Ishikawa (cell line): ENCODE data around the gene KIAA1671.

ENCODE experiments used
- CEBPB ChIP-seq: IDR thresholded peaks from 2 replicates; pipeline ENCODE4 v1.6.1; 2012
- CREB1 ChIP-seq: IDR thresholded peaks from 2 replicates; pipeline ENCODE4 v1.6.1; 2012; ENCODE audit warnings: low read depth
- EGR1 ChIP-seq: IDR thresholded peaks from 2 replicates; pipeline ENCODE4 v1.6.1; 2012
- EP300 ChIP-seq: IDR thresholded peaks from 2 replicates; pipeline ENCODE4 v1.6.1; 2012; ENCODE audit warnings: borderline replicate concordance
- FOXM1 ChIP-seq: IDR thresholded peaks from 2 replicates; pipeline ENCODE4 v1.6.1; 2012; ENCODE audit warnings: low read depth, borderline replicate concordance
- MAX ChIP-seq: IDR thresholded peaks from 2 replicates; pipeline ENCODE4 v1.6.1; 2012
- NFIC ChIP-seq: IDR thresholded peaks from 2 replicates; pipeline ENCODE4 v1.6.1; 2012
- RAD21 ChIP-seq: IDR thresholded peaks from 2 replicates; pipeline ENCODE4 v1.6.1; 2012; ENCODE audit warnings: low read depth
- REST ChIP-seq: IDR thresholded peaks from 2 replicates; pipeline ENCODE4 v1.6.1; 2012; ENCODE audit warnings: low read depth, mild to moderate bottlenecking
- TAF1 ChIP-seq: IDR thresholded peaks from 2 replicates; pipeline ENCODE4 v1.6.1; 2012; ENCODE audit warnings: low read depth, mild to moderate bottlenecking
- TCF12 ChIP-seq: IDR thresholded peaks from 2 replicates; pipeline ENCODE4 v1.6.1; 2012; ENCODE audit warnings: low read depth
- TEAD4 ChIP-seq: IDR thresholded peaks from 2 replicates; pipeline ENCODE4 v1.6.1; 2012
- YY1 ChIP-seq: IDR thresholded peaks from 2 replicates; pipeline ENCODE4 v1.6.1; 2012; ENCODE audit warnings: low read depth
- ZBTB7A ChIP-seq: IDR thresholded peaks from 2 replicates; pipeline ENCODE4 v1.6.1; 2012; ENCODE audit warnings: low read depth
- TF ChIP-seq, protein P1 (sequence below): IDR thresholded peaks from 2 replicates; pipeline ENCODE4 v1.6.1; 2012

The KIAA1671 gene

DNA sequence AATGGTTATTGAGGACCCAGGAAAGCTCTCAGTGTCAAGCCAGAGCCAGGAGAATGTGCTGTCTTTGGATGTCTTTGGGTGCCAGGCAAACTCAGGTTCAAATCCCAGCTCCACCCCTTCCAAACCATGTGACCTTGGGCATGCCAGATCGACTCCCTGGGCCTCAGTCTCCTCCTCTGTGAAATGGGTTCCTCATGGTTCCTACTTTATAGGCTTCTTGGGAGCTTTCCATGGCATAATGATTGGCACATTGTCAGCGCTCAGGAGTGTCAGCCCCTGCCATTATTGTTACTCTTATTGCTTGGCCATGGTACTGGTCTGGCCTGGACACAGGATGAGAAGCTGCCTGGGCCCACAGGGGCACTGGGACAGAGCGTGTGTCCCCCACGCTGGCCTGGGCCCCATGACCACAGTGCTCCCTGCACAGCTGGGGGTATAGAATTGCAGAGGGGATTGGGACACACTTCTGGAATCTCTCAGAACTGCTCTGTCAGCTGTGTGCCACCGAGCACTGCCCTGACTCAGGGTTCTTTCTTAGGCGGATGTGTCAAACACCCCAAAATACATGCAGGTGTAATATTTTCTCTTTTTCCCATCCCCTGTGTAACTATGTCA, 209.5 kb downstream of the KIAA1671 start:
- TF ChIP-seq YY1 = no peak
- TF ChIP-seq REST = no peak
- TF ChIP-seq TEAD4 = no peak
- TF ChIP-seq FOXM1 = no peak
- no peak for TF ChIP-seq NFIC
- no peak for TF ChIP-seq TAF1
- no peak for TF ChIP-seq TCF12
- no peak for TF ChIP-seq CEBPB
- no peak for TF ChIP-seq ZBTB7A
- no peak for TF ChIP-seq MAX
- TF ChIP-seq EGR1 = no peak
- no peak for TF ChIP-seq CREB1
- TF ChIP-seq, protein P1, sequence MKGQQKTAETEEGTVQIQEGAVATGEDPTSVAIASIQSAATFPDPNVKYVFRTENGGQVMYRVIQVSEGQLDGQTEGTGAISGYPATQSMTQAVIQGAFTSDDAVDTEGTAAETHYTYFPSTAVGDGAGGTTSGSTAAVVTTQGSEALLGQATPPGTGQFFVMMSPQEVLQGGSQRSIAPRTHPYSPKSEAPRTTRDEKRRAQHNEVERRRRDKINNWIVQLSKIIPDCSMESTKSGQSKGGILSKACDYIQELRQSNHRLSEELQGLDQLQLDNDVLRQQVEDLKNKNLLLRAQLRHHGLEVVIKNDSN = no peak
- TF ChIP-seq RAD21 = no peak
- no peak for TF ChIP-seq EP300

DNA sequence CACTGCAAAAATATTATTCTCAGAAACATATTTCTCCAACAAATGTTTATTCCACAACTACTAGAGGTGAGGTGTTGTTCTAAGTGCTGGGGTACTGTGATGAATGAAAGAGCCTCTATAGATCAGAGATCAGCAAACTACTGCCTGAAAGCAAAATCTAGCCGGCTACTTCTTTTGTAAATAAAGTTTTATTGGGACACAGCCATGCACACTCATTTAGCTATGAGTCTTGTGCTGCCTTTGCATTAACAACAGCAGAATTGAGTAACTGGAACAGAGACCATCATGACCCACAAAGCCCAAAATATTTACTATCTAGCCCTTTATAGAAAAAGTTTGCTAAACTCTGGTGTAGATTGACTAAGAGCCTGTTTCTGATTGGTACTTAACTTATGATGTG, 210.0 kb downstream of the KIAA1671 start:
- TF ChIP-seq ZBTB7A (no peak), RAD21 (no peak), TAF1 (no peak)

- TF ChIP-seq ZBTB7A (no peak), MAX (no peak), TCF12 (no peak), EGR1 (no peak), TAF1 (no peak), CREB1 (no peak), NFIC (no peak), FOXM1 (no peak), REST (no peak), YY1 (no peak), CEBPB (no peak), TEAD4 (no peak), RAD21 (no peak), EP300 (no peak)
- TF ChIP-seq, protein P1 = no peak
Observed at GRCh38 chr22:25165785-25166184, 213.3 kb downstream of the KIAA1671 start.

DNA sequence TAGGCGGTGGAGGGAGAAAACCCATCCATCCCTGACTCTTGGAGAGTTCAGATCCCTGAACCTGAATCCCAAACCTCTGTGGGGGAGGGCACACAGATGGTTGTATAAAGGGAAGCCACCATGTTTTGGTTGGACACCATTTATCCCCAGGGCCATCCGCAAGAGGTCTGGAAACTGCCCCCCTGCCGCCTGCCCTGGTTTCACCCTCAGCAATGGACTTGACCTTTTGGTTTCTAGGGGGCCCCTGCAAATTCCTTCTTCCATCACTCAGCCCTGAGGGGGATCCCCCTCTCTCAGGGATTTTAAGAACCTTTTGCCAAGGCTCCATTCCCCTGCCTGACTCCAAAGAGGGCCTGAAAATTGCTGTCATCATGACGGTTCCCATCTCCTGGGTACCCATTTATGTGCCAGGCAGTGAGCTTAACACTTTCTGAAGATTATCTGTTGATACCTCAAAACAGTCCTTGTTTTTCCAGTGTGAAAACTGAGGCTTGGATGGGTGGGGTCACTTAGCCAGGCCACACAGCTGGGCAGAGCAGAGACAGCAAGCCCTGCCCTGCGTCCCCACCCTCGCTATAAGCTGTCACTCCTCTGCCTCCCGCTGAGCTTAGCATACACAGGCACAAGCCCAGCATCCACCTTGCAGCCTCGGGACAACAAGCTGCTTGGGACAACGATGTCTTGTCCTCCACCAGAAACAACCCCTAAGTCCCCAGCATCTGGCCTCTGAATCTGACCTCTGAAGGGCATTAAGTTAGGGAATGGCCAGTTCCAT, 213.9 kb downstream of the KIAA1671 start:
- no peak for TF ChIP-seq RAD21
- TF ChIP-seq FOXM1 = no peak
- TF ChIP-seq CREB1 = no peak
- TF ChIP-seq TCF12 = no peak
- TF ChIP-seq NFIC = no peak
- TF ChIP-seq, protein P1 = no peak
- no peak for TF ChIP-seq TAF1
- no peak for TF ChIP-seq ZBTB7A
- TF ChIP-seq YY1 = no peak
- TF ChIP-seq MAX = no peak
- no peak for TF ChIP-seq TEAD4
- no peak for TF ChIP-seq EP300
- no peak for TF ChIP-seq CEBPB
- TF ChIP-seq EGR1 = no peak
- TF ChIP-seq REST = no peak
